ENCODE results near the gene ZNF200.

The ZNF200 gene

GRCh38 chr16:3259836-3260235 is 24.9 kb upstream of the ZNF200 start:
- TF ChIP-seq, protein P1, sequence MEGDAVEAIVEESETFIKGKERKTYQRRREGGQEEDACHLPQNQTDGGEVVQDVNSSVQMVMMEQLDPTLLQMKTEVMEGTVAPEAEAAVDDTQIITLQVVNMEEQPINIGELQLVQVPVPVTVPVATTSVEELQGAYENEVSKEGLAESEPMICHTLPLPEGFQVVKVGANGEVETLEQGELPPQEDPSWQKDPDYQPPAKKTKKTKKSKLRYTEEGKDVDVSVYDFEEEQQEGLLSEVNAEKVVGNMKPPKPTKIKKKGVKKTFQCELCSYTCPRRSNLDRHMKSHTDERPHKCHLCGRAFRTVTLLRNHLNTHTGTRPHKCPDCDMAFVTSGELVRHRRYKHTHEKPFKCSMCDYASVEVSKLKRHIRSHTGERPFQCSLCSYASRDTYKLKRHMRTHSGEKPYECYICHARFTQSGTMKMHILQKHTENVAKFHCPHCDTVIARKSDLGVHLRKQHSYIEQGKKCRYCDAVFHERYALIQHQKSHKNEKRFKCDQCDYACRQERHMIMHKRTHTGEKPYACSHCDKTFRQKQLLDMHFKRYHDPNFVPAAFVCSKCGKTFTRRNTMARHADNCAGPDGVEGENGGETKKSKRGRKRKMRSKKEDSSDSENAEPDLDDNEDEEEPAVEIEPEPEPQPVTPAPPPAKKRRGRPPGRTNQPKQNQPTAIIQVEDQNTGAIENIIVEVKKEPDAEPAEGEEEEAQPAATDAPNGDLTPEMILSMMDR (IDR thresholded peaks at IDR 0.05; ENCODE audit: borderline replicate concordance, insufficient read depth, low read depth, low read length): no peak
- H3K4me3 ChIP-seq (ENCODE audit: low read depth, low read length): no peak overlapping the region

DNA sequence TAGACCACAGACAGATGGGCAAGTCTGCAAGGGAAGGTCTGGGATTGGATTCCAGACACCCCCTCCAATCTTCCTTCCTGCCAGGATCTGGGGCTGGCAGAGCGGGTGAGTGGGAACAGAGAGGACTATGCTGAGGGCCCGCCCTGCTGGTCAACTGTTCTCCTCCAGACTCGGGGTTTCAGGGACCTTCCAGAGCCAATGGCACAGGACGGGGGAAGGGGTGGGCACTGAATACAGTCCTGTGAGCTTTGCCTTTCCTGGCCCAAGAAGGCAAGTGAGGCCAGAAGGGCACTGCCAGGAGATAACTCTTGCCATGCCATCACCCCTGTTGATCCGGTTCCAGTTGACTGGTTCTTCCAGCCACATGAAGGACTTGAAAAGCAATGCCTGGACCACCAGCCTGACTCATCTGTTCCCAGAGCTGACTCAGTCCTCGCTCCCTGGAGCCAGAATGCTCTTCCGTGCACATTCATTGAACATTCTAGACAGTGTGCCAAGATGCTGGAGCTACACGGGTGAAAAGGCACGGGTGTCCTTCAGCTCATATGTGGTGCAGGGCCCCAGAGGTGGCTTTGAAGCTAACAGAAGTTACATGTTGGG is 22.0 kb upstream of the ZNF200 start:
- H3K4me3 ChIP-seq (ENCODE audit: low read depth, low read length): no peak overlapping the region
- TF ChIP-seq, protein P1 (IDR thresholded peaks at IDR 0.05; ENCODE audit: borderline replicate concordance, insufficient read depth, low read depth, low read length): no peak

DNA sequence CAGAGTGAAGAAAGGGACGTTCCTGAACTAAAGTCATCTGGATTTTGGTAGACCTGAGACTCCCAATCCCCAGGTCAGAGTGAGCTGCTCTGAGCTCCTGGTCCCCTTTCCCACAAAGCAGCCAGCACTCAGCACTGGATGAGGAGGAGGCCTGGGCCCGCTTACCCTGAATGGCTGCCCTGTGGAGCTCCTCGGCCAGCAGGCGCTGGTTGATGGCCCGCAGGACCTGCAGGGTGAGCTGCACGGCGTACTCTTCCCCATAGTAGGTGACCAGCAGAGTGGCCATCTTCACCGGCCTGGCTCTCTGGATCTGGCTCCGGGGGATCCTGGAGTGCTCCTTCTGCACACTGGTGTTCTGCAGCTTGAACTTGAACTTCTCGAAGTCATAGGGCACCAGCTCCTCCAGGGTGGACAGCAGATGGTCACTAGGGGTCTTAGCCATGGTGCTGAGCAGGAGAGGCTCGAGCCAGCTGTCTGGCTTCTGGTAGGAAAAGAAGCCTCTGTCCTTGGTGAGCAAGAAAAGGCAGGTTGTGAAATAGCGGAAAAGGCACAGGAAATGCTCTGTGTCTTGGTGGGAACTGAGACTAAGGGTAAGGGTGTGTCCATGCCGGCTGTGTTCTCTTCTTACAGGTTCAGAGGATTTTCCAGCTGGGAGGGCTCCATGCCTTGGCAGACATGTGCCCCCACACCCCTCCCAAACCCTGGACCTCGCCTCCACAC is 21.3 kb upstream of the ZNF200 start, which contains the start of gene MEFV:
TSS of gene MEFV (minus strand) at position 488 of the 720 bp plus-strand sequence. CDS start at position 442, 46 bp downstream.
- TF ChIP-seq, protein P1 (IDR thresholded peaks at IDR 0.05; ENCODE audit: borderline replicate concordance, insufficient read depth, low read depth, low read length): no peak
- no peak within 1 kb of the TSS for H3K4me3 ChIP-seq (ENCODE audit: low read depth, low read length)

GRCh38 chr16:3254309-3254708 is 19.4 kb upstream of the ZNF200 start:
- H3K4me3 ChIP-seq (ENCODE audit: low read depth, low read length): no peak overlapping the region
- TF ChIP-seq, protein P1 (IDR thresholded peaks at IDR 0.05; ENCODE audit: borderline replicate concordance, insufficient read depth, low read depth, low read length): no peak

- H3K4me3 ChIP-seq (ENCODE audit: low read depth, low read length): no peak overlapping the region
- TF ChIP-seq, protein P1 (IDR thresholded peaks at IDR 0.05; ENCODE audit: borderline replicate concordance, insufficient read depth, low read depth, low read length): no peak
These were observed 18.0 kb upstream of the ZNF200 start for GRCh38 chr16:3252967-3253366.

- no peak overlapping the region for H3K4me3 ChIP-seq (ENCODE audit: low read depth, low read length)
- TF ChIP-seq, protein P1 (IDR thresholded peaks at IDR 0.05; ENCODE audit: borderline replicate concordance, insufficient read depth, low read depth, low read length): no peak
These were observed 14.5 kb upstream of the ZNF200 start for GRCh38 chr16:3249451-3249850.

DNA sequence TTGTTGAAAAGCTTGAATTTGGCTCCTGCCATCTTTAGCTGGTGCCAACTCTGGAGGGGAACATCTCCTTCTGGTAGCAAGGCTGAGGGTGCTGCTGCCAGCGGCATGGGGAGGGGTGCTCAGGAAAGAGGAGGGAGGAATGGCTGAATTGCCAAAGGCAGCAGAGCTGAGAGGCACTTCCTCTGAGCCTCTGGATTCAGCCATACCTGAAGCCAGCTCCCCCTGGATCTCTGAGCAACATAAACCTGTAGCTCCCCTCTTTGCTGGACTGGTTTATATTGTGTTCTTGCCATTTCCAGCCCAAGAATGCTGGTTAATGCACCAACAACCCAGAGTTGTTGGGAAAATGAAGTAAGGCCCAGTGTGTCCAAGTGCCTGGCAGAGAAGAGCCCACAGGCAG is 14.1 kb upstream of the ZNF200 start:
- TF ChIP-seq, protein P1 (IDR thresholded peaks at IDR 0.05; ENCODE audit: borderline replicate concordance, insufficient read depth, low read depth, low read length): no peak
- H3K4me3 ChIP-seq (ENCODE audit: low read depth, low read length): no peak overlapping the region
